WTC11 (cell line): ENCODE data around the gene CDK5RAP2. TPM values are rescaled to one million over a fixed set of nuclear protein-coding genes. Genes with fewer than 3 reads are reported as not detected.
A peak's percentile ranks its signal among the peaks of the same experiment; 100 is the strongest.

Experiments
- ATAC-seq: fragments of 200-7000 bp; cut with Tn5 transposase; 2 replicates; pipeline ENCODE4 v1.10.0; 2021; ENCODE audit warnings: mild to moderate bottlenecking, moderate library complexity
- CTCF ChIA-PET: fragments of 300-600 bp; sonication (Branson Sonifier 250); formaldehyde crosslinking; loops from one replicate; lab custom pipeline; 2021; ENCODE audit warnings: antibody characterized with exemption; lab: Charles Lee
- POLR2A ChIA-PET: fragments of 350-600 bp; sonication (Branson Sonifier 250); formaldehyde crosslinking; loops from one replicate; lab custom pipeline; 2021; ENCODE audit warnings: antibody characterized with exemption; lab: Charles Lee
- DNase-seq: peaks from one replicate; pipeline ENCODE4 v3.0.0; 2021; ENCODE audit warnings: low spot score
- H3K27ac Mint-ChIP-seq: 2 replicates; pipeline ENCODE4 v1.8.0; 2021; ENCODE audit warnings: mixed read lengths
- H3K27me3 Mint-ChIP-seq: 2 replicates; pipeline ENCODE4 v1.8.0; 2021; ENCODE audit warnings: low read depth, mild to moderate bottlenecking, moderate library complexity, mixed read lengths
- H3K36me3 Mint-ChIP-seq: 2 replicates; pipeline ENCODE4 v1.8.0; 2021; ENCODE audit warnings: mixed read lengths
- H3K4me1 Mint-ChIP-seq: 2 replicates; pipeline ENCODE4 v1.8.0; 2022; ENCODE audit warnings: mixed read lengths
- H3K4me3 Mint-ChIP-seq: 2 replicates; pipeline ENCODE4 v1.8.0; 2021; ENCODE audit warnings: mild to moderate bottlenecking, moderate library complexity, mixed read lengths
- H3K9me3 Mint-ChIP-seq: 2 replicates; pipeline ENCODE4 v1.8.0; 2021; ENCODE audit warnings: mixed read lengths
- EMX1 ChIP-seq: fragments of 250-450 bp; sonication (Bioruptor Pico); IDR thresholded peaks from 2 replicates; pipeline ENCODE4 v1.8.0; 2021; ENCODE audit warnings: mild to moderate bottlenecking
- GTF2I ChIP-seq: fragments of 250-450 bp; sonication (Bioruptor Pico); conservative IDR thresholded peaks from 2 replicates; pipeline ENCODE4 v1.4.0; 2021; ENCODE audit warnings: mild to moderate bottlenecking
- HMGXB4 ChIP-seq: sonication (generic); formaldehyde crosslinking; IDR thresholded peaks from 2 replicates; pipeline ENCODE4 v1.8.1; 2023; ENCODE audit warnings: mild to moderate bottlenecking, moderate library complexity, missing genetic modification reagents
- JAZF1 ChIP-seq: fragments of 250-450 bp; sonication (Bioruptor Pico); IDR thresholded peaks from 2 replicates; pipeline ENCODE4 v1.9.0; 2021; ENCODE audit warnings: moderate library complexity, mild to moderate bottlenecking, inconsistent platforms
- OVOL2 ChIP-seq: fragments of 250-450 bp; sonication (Bioruptor Pico); IDR thresholded peaks from 2 replicates; pipeline ENCODE4 v1.9.0; 2021; ENCODE audit warnings: mild to moderate bottlenecking, borderline replicate concordance
- RORB ChIP-seq: fragments of 250-450 bp; sonication (Bioruptor Pico); IDR thresholded peaks from 2 replicates; pipeline ENCODE4 v1.9.0; 2021; ENCODE audit warnings: mild to moderate bottlenecking
- SMAD3 ChIP-seq: sonication (generic); formaldehyde crosslinking; IDR thresholded peaks from 2 replicates; pipeline ENCODE4 v1.8.0; 2022; ENCODE audit warnings: missing genetic modification reagents, mild to moderate bottlenecking, borderline replicate concordance
- SP1 ChIP-seq: sonication (generic); formaldehyde crosslinking; conservative IDR thresholded peaks from 2 replicates; pipeline ENCODE4 v1.8.1; 2022; ENCODE audit warnings: missing genetic modification reagents
- STAT6 ChIP-seq: sonication (generic); formaldehyde crosslinking; conservative IDR thresholded peaks from 2 replicates; pipeline ENCODE4 v1.8.1; 2023; ENCODE audit warnings: mild to moderate bottlenecking, low read depth, missing genetic modification reagents, moderate library complexity
- USF1 ChIP-seq: sonication (generic); formaldehyde crosslinking; IDR thresholded peaks from 2 replicates; pipeline ENCODE4 v1.8.0; 2022; ENCODE audit warnings: mild to moderate bottlenecking, missing genetic modification reagents
- ZBTB21 ChIP-seq: sonication (generic); formaldehyde crosslinking; IDR thresholded peaks from 2 replicates; pipeline ENCODE4 v1.8.1; 2023; ENCODE audit warnings: mild to moderate bottlenecking, missing genetic modification reagents, borderline replicate concordance
- ZNF121 ChIP-seq: sonication (generic); formaldehyde crosslinking; IDR thresholded peaks from 2 replicates; pipeline ENCODE4 v1.8.0; 2023; ENCODE audit warnings: missing genetic modification reagents
- ZNF219 ChIP-seq: sonication (generic); formaldehyde crosslinking; IDR thresholded peaks from 2 replicates; pipeline ENCODE4 v1.8.0; 2023; ENCODE audit warnings: missing genetic modification reagents, mild to moderate bottlenecking, borderline replicate concordance
- ZNF396 ChIP-seq: fragments of 250-450 bp; sonication (Bioruptor Pico); IDR thresholded peaks from 2 replicates; pipeline ENCODE4 v1.8.0; 2021; ENCODE audit warnings: mild to moderate bottlenecking, moderate library complexity, borderline replicate concordance
- ZNF416 ChIP-seq: fragments of 250-450 bp; sonication (Bioruptor Pico); IDR thresholded peaks from 2 replicates; pipeline ENCODE4 v1.9.0; 2021; ENCODE audit warnings: mild to moderate bottlenecking, inconsistent platforms
- total RNA-seq: library from RNA; stranded (reverse); gene quantifications from 3 replicates; pipeline ENCODE4 v1.2.3, GENCODE V29; 2021
- TF ChIP-seq, protein P1 (sequence below): fragments of 250-450 bp; sonication (Bioruptor Pico); IDR thresholded peaks from 2 replicates; pipeline ENCODE4 v2.1.2; 2022; ENCODE audit warnings: mild to moderate bottlenecking, moderate library complexity
- TF ChIP-seq, protein P2 (sequence below): sonication (generic); formaldehyde crosslinking; IDR thresholded peaks from 2 replicates; pipeline ENCODE4 v1.8.0; 2022; ENCODE audit warnings: mild to moderate bottlenecking, missing genetic modification reagents
- TF ChIP-seq, protein P3 (sequence below): fragments of 250-450 bp; sonication (Bioruptor Pico); IDR thresholded peaks from 2 replicates; pipeline ENCODE4 v1.9.0; 2021; ENCODE audit warnings: mild to moderate bottlenecking, borderline replicate concordance
- TF ChIP-seq, protein P4 (sequence below): sonication (generic); formaldehyde crosslinking; IDR thresholded peaks from 2 replicates; pipeline ENCODE4 v1.8.0; 2023; ENCODE audit warnings: missing genetic modification reagents, mild to moderate bottlenecking, borderline replicate concordance

CDK5RAP2 gene
- total RNA-seq, 1 experiment from 2014 or later: 48.3 TPM

- no peaks in the 10 kb centered on the region for H3K27me3 Mint-ChIP-seq
- no peak overlapping the region for H3K4me3 Mint-ChIP-seq
- no peaks in the 10 kb centered on the region for H3K4me1 Mint-ChIP-seq
- TF ChIP-seq SP1: no peak
- TF ChIP-seq GTF2I: 0 out of 2 replicates have a peak, but pooled peaks have one; percentile 19
- ChIA-PET POLR2A (interaction anchor here (0.7 kb wide), 1 partner anchor 21 kb away, joined by 3 read pairs; no protein-coding TSS in a partner anchor), CTCF (no interaction called here)
- no peak overlapping the region for H3K27ac Mint-ChIP-seq
- no peak for ATAC-seq
- peaks cover 45% of the 10 kb centered on the region for H3K36me3 Mint-ChIP-seq
- DNase-seq: no peak
- no peaks in the 10 kb centered on the region for H3K9me3 Mint-ChIP-seq
Measured at GRCh38 chr9:120536949-120537640, 42.9 kb downstream of the CDK5RAP2 start.

- Mint-ChIP-seq H3K9me3 (no peaks in the 10 kb centered on the region), H3K27me3 (no peaks in the 10 kb centered on the region), H3K27ac (no peak overlapping the region), H3K4me3 (no peak overlapping the region), H3K4me1 (no peaks in the 10 kb centered on the region), H3K36me3 (peaks cover 48% of the 10 kb centered on the region)
- CTCF ChIA-PET: interaction anchor here (1.2 kb wide), 1 partner anchor 58 kb away, joined by 3 read pairs; no protein-coding TSS in a partner anchor
- TF ChIP-seq EMX1 (CRISPR knock-in tag): no peak
- no peak for TF ChIP-seq ZNF219
- TF ChIP-seq ZNF416: no peak
- TF ChIP-seq ZBTB21 (CRISPR knock-in tag): no peak
- TF ChIP-seq SMAD3: no peak
- TF ChIP-seq, protein P1, sequence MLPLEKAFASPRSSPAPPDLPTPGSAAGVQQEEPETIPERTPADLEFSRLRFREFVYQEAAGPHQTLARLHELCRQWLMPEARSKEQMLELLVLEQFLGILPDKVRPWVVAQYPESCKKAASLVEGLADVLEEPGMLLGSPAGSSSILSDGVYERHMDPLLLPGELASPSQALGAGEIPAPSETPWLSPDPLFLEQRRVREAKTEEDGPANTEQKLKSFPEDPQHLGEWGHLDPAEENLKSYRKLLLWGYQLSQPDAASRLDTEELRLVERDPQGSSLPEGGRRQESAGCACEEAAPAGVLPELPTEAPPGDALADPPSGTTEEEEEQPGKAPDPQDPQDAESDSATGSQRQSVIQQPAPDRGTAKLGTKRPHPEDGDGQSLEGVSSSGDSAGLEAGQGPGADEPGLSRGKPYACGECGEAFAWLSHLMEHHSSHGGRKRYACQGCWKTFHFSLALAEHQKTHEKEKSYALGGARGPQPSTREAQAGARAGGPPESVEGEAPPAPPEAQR (CRISPR knock-in tag): no peak
- no peak for TF ChIP-seq HMGXB4 (CRISPR knock-in tag)
- TF ChIP-seq, protein P2, sequence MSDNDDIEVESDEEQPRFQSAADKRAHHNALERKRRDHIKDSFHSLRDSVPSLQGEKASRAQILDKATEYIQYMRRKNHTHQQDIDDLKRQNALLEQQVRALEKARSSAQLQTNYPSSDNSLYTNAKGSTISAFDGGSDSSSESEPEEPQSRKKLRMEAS (CRISPR knock-in tag): no peak
- no peak for TF ChIP-seq RORB (CRISPR knock-in tag)
- TF ChIP-seq JAZF1 (CRISPR knock-in tag): no peak
- no peak for TF ChIP-seq ZNF121 (CRISPR knock-in tag)
- TF ChIP-seq, protein P3, sequence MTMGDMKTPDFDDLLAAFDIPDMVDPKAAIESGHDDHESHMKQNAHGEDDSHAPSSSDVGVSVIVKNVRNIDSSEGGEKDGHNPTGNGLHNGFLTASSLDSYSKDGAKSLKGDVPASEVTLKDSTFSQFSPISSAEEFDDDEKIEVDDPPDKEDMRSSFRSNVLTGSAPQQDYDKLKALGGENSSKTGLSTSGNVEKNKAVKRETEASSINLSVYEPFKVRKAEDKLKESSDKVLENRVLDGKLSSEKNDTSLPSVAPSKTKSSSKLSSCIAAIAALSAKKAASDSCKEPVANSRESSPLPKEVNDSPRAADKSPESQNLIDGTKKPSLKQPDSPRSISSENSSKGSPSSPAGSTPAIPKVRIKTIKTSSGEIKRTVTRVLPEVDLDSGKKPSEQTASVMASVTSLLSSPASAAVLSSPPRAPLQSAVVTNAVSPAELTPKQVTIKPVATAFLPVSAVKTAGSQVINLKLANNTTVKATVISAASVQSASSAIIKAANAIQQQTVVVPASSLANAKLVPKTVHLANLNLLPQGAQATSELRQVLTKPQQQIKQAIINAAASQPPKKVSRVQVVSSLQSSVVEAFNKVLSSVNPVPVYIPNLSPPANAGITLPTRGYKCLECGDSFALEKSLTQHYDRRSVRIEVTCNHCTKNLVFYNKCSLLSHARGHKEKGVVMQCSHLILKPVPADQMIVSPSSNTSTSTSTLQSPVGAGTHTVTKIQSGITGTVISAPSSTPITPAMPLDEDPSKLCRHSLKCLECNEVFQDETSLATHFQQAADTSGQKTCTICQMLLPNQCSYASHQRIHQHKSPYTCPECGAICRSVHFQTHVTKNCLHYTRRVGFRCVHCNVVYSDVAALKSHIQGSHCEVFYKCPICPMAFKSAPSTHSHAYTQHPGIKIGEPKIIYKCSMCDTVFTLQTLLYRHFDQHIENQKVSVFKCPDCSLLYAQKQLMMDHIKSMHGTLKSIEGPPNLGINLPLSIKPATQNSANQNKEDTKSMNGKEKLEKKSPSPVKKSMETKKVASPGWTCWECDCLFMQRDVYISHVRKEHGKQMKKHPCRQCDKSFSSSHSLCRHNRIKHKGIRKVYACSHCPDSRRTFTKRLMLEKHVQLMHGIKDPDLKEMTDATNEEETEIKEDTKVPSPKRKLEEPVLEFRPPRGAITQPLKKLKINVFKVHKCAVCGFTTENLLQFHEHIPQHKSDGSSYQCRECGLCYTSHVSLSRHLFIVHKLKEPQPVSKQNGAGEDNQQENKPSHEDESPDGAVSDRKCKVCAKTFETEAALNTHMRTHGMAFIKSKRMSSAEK (CRISPR knock-in tag): no peak
- no peak for TF ChIP-seq OVOL2 (CRISPR knock-in tag)
- TF ChIP-seq ZNF396 (CRISPR knock-in tag): no peak
- TF ChIP-seq, protein P4, sequence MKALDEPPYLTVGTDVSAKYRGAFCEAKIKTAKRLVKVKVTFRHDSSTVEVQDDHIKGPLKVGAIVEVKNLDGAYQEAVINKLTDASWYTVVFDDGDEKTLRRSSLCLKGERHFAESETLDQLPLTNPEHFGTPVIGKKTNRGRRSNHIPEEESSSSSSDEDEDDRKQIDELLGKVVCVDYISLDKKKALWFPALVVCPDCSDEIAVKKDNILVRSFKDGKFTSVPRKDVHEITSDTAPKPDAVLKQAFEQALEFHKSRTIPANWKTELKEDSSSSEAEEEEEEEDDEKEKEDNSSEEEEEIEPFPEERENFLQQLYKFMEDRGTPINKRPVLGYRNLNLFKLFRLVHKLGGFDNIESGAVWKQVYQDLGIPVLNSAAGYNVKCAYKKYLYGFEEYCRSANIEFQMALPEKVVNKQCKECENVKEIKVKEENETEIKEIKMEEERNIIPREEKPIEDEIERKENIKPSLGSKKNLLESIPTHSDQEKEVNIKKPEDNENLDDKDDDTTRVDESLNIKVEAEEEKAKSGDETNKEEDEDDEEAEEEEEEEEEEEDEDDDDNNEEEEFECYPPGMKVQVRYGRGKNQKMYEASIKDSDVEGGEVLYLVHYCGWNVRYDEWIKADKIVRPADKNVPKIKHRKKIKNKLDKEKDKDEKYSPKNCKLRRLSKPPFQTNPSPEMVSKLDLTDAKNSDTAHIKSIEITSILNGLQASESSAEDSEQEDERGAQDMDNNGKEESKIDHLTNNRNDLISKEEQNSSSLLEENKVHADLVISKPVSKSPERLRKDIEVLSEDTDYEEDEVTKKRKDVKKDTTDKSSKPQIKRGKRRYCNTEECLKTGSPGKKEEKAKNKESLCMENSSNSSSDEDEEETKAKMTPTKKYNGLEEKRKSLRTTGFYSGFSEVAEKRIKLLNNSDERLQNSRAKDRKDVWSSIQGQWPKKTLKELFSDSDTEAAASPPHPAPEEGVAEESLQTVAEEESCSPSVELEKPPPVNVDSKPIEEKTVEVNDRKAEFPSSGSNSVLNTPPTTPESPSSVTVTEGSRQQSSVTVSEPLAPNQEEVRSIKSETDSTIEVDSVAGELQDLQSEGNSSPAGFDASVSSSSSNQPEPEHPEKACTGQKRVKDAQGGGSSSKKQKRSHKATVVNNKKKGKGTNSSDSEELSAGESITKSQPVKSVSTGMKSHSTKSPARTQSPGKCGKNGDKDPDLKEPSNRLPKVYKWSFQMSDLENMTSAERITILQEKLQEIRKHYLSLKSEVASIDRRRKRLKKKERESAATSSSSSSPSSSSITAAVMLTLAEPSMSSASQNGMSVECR (CRISPR knock-in tag): no peak
- TF ChIP-seq USF1 (CRISPR knock-in tag): no peak
- TF ChIP-seq STAT6 (CRISPR knock-in tag): no peak
- ATAC-seq: no peak
- no peak for DNase-seq
- POLR2A ChIA-PET: interaction anchor here (0.7 kb wide), 1 partner anchor 90 kb away, joined by 3 read pairs; no protein-coding TSS in a partner anchor
Measured at GRCh38 chr9:120536094-120536493, 43.9 kb downstream of the CDK5RAP2 start.
